Left ventricle myocardium inferior (tissue), 1 donor: Measurements from ENCODE around the gene FGFR2. TPM values are rescaled to one million over a fixed set of nuclear protein-coding genes. Genes with fewer than 3 reads are reported as not detected.

ENCODE experiments used
- DNase-seq: peaks from one replicate; pipeline ENCODE4 v3.0.0-alpha.2; 2020
- H3K27ac ChIP-seq: fragments of 200-600 bp; replicated peaks from 2 replicates; pipeline ENCODE4 v1.8.0; 2021
- H3K27me3 ChIP-seq: fragments of 200-600 bp; 2 replicates; pipeline ENCODE4 v1.8.0; 2021; ENCODE audit warnings: low read depth
- H3K36me3 ChIP-seq: fragments of 200-600 bp; 2 replicates; pipeline ENCODE4 v1.8.0; 2021
- H3K4me1 ChIP-seq: fragments of 200-600 bp; 2 replicates; pipeline ENCODE4 v1.8.0; 2021
- H3K4me3 ChIP-seq: fragments of 200-600 bp; 2 replicates; pipeline ENCODE4 v1.8.0; 2021; ENCODE audit warnings: mild to moderate bottlenecking, moderate library complexity
- H3K9me3 ChIP-seq: fragments of 200-600 bp; replicated peaks from 2 replicates; pipeline ENCODE4 v1.8.0; 2021
- CTCF ChIP-seq: fragments of 200-600 bp; IDR thresholded peaks from 2 replicates; pipeline ENCODE4 v1.8.0; 2021; ENCODE audit warnings: antibody characterized with exemption, mild to moderate bottlenecking, borderline replicate concordance
- intact Hi-C: fragments of 100-400 bp; cut with micrococcal nuclease; formaldehyde crosslinking; loops from one replicate; pipeline ENCODE4 v1.11.0; 2022
- total RNA-seq: library from RNA; stranded (reverse); fragmentation: NEBNext Ultra II Directional; extraction: Animal tissue kit (Norgen Biotek cat#: 25700); gene quantifications from one replicate; pipeline ENCODE4 v1.2.1, GENCODE V29; 2021
- donor health status: DM: no; HTN: yes; CAD: no; lungs with severe emphysema.

Gene FGFR2
- total RNA-seq, 1 donor from 2014 or later = 0.36 TPM

- H3K4me1 ChIP-seq = no peaks in the 10 kb centered on the region
- no peaks in the 10 kb centered on the region for H3K36me3 ChIP-seq
- intact Hi-C loops = no loop called here
- no peak overlapping the region for H3K27ac ChIP-seq
- no peak for TF ChIP-seq CTCF
- H3K4me3 ChIP-seq = no peak overlapping the region
- no peak for DNase-seq
- H3K27me3 ChIP-seq = peaks cover 46% of the 10 kb centered on the region
- H3K9me3 ChIP-seq = no peaks in the 10 kb centered on the region
These were observed 67.0 kb downstream of the FGFR2 start for GRCh38 chr10:121531076-121531829.

GRCh38 chr10:121530481-121531075 lies 67.7 kb downstream of the FGFR2 start:
- TF ChIP-seq CTCF = no peak
- no peak overlapping the region for H3K27ac ChIP-seq
- intact Hi-C loops = no loop called here
- H3K27me3 ChIP-seq = peaks cover 53% of the 10 kb centered on the region
- no peaks in the 10 kb centered on the region for H3K4me1 ChIP-seq
- no peak overlapping the region for H3K4me3 ChIP-seq
- no peaks in the 10 kb centered on the region for H3K36me3 ChIP-seq
- DNase-seq = no peak
- no peaks in the 10 kb centered on the region for H3K9me3 ChIP-seq

- Histone ChIP-seq H3K27ac (no peak overlapping the region), H3K9me3 (no peaks in the 10 kb centered on the region), H3K4me1 (no peaks in the 10 kb centered on the region), H3K27me3 (peaks cover 57% of the 10 kb centered on the region), H3K36me3 (no peaks in the 10 kb centered on the region), H3K4me3 (no peak overlapping the region)
- intact Hi-C loops = no loop called here
- no peak for DNase-seq
- TF ChIP-seq CTCF = no peak
These were observed 70.6 kb downstream of the FGFR2 start for GRCh38 chr10:121527690-121528089.

- Histone ChIP-seq H3K4me3 (no peak overlapping the region), H3K27me3 (peaks cover 58% of the 10 kb centered on the region), H3K9me3 (no peaks in the 10 kb centered on the region), H3K36me3 (no peaks in the 10 kb centered on the region), H3K27ac (no peak overlapping the region), H3K4me1 (no peaks in the 10 kb centered on the region)
- no peak for TF ChIP-seq CTCF
- no peak for DNase-seq
- intact Hi-C loops = no loop called here
These were observed 71.4 kb downstream of the FGFR2 start for GRCh38 chr10:121526801-121527221.

- TF ChIP-seq CTCF = no peak
- no peak for DNase-seq
- Histone ChIP-seq H3K27ac (no peak overlapping the region), H3K36me3 (no peaks in the 10 kb centered on the region), H3K9me3 (no peaks in the 10 kb centered on the region), H3K4me1 (no peaks in the 10 kb centered on the region), H3K4me3 (no peak overlapping the region), H3K27me3 (peaks cover 57% of the 10 kb centered on the region)
- intact Hi-C loops = no loop called here
These were observed 72.0 kb downstream of the FGFR2 start for GRCh38 chr10:121526135-121526790.
